SH-SY5Y (cell line): ENCODE measurements around the gene DDX39A.

Experiments
- GATA2 ChIP-seq: IDR thresholded peaks from 2 replicates; pipeline ENCODE4 v1.6.1; 2011; ENCODE audit warnings: mild to moderate bottlenecking, low read depth, low read length
- GATA3 ChIP-seq: IDR thresholded peaks from 2 replicates; pipeline ENCODE4 v1.6.1; 2011; ENCODE audit warnings: low read depth, mild to moderate bottlenecking, low read length, moderate library complexity

DNA sequence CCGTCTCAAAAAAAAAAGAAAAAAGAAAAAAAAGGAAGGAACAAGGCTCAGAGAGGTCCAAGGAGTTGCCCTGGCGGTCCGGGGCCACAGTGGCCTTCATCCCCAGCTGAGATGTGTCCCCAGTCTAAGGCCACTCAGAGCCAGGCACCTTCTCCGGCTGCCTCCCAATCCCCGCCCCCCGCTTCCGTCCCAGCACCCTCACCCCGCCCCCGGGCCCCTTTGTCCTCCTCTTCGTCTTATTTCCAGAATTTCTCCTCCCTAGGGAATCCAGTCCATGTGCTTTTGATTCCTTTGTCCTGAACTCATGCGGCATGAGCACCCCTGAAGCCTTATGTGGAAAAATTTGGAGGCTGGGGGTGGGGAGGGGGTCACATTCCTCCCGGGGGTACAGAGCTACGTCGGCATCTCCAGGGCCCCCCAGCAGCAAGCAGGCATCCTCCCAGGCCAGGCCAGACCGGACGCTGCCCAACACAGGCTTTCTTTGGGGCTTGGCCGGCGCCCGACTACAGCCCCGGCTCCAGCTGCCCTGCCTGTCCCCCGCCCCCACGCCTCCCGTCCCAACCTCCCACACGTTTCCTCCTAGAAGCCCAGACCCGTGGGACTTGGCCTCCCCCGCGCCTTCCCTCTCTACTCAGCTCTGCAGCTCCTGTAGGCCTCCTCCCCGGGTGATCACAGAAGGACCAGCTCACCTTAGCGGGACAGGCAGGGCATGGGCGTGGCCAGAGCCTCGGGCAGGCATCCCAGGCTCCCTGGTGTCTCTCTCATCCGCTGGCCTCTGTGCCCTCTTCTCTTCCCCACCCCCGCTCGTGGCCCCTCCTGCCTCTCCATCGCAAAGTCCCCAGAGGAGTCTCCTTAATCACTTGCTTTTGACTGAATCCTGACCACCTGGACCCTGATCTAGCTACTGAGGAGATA is 55.7 kb downstream of the DDX39A start:
- TF ChIP-seq GATA2 (no peak), GATA3 (no peak)
